RCC 7860 (cell line): ENCODE data around the gene GLYATL1.
"Not testable (repeated sequence)": the region's sequence is repeated elsewhere in the genome, so short reads cannot be mapped to it uniquely, and the experiment has no call there.

Experiments used
- DNase-seq: peaks from one replicate; pipeline ENCODE4 v3.0.0-alpha.2; 2015; ENCODE audit warnings: low spot score
- FAIRE-seq: peaks from 2 replicates; lab custom pipeline; 2012; peaks lifted over from hg19 to GRCh38; lab: Jason Lieb, UNC

GLYATL1 gene

GRCh38 chr11:58992489-58992888, 53.2 kb downstream of the GLYATL1 start:
- no peak for FAIRE-seq
- no peak for DNase-seq

- FAIRE-seq (no peak), DNase-seq (no peak)
Measured at GRCh38 chr11:58994171-58994570, 54.9 kb downstream of the GLYATL1 start.

- FAIRE-seq: no peak
- no peak for DNase-seq
Measured at GRCh38 chr11:58998480-58999290, 59.4 kb downstream of the GLYATL1 start.

- FAIRE-seq (no peak), DNase-seq (no peak)
Measured at GRCh38 chr11:58999291-58999680, 60.0 kb downstream of the GLYATL1 start.

- FAIRE-seq: no peak
- DNase-seq: no peak
Measured at GRCh38 chr11:59000003-59000402, 60.7 kb downstream of the GLYATL1 start.

GRCh38 chr11:59002006-59002405, 62.7 kb downstream of the GLYATL1 start:
- DNase-seq, FAIRE-seq: not testable (repeated sequence)
